NCI-H460 (cell line): ENCODE data around the gene LMO2. TPM values are rescaled to one million over a fixed set of nuclear protein-coding genes. Genes with fewer than 3 reads are reported as not detected.
"Not testable (repeated sequence)": the region's sequence is repeated elsewhere in the genome, so short reads cannot be mapped to it uniquely, and the experiment has no call there.

Source experiments
- DNase-seq: peaks from one replicate; pipeline ENCODE4 v3.0.0-alpha.2; 2016; ENCODE audit warnings: low read depth; ENCODE audit errors: extremely low read depth
- total RNA-seq: library from RNA; depleted of rRNA; stranded (reverse); fragments of >200 nt; shearing (Covaris generic); gene quantifications from 2 replicates; pipeline ENCODE4 v1.2.3, GENCODE V29; 2014

Gene LMO2
- total RNA-seq, 1 experiment from 2014 or later = 0.20 TPM

DNA sequence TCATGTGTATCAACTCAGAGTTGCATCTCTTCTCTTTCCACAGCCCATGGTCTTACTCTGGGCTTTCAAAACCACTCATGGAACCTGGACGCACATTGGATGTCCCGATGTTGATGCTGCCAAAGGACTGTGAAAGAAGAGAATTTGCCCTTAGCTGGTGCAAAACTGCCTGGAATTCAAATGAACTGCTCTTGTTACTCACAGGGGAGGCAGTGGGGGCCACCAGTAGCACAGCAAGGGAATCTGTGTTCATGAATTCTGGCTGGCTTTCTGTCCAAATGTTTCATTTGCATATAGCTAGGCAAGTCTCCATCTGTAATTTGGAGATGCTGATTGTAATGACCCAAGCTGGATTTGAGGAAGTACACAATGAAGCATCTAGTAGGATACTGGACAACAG is 24.9 kb downstream of the LMO2 start:
- no peak for DNase-seq

DNA sequence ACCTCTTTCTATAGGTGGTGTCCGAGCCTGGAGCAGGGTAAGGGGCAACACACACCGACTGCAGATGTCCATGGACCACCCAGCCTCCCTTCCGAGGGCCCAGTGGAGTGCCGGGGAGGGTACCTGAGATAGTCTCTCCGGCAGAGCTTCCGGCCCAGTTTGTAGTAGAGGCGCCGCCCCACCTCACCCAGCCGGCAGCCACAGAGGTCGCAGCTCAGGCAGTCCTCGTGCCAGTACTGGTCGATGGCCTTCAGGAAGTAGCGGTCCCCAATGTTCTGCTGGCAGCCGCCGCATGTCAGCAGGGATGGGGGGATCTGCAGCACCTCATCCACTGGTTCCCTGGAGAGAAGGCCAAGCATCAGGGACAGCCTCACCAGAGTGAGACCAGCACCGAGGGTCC is 27.4 kb downstream of the LMO2 start:
- no peak for DNase-seq

DNA sequence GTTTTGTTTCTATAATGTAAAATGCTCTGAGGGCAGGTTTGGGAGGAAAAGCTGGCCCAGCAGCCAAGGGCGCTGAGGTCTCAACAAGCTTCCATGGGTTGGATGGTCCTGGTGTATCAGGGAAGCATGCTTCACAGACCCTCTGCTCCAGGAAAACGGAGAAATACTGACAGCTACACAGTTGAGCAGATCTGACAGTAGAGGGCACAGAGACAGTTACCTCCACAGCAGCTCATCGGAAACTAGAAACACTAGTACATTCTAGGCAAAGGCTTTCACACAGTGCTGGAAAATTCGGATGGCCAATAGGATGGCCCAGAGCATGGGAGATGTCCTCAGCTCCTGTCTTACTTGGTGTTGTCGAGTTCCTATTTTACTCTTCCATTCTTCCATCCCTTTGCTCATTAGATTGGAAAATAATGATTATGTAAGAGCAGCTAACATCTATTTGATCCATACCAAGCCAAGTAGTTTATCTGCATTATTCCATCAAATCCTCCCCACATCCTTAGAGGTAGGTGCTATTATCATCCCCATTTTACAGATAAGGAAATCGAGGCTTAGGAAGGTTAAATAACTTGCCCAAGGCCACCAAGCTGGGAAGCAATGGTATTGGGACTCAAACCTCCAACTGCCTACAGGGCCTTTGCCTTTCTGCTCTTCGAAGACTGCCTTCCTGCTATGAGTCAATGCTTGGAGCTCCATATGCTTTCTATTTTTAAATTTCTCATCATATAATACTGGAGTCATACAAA is 28.3 kb downstream of the LMO2 start:
- DNase-seq = no peak

DNA sequence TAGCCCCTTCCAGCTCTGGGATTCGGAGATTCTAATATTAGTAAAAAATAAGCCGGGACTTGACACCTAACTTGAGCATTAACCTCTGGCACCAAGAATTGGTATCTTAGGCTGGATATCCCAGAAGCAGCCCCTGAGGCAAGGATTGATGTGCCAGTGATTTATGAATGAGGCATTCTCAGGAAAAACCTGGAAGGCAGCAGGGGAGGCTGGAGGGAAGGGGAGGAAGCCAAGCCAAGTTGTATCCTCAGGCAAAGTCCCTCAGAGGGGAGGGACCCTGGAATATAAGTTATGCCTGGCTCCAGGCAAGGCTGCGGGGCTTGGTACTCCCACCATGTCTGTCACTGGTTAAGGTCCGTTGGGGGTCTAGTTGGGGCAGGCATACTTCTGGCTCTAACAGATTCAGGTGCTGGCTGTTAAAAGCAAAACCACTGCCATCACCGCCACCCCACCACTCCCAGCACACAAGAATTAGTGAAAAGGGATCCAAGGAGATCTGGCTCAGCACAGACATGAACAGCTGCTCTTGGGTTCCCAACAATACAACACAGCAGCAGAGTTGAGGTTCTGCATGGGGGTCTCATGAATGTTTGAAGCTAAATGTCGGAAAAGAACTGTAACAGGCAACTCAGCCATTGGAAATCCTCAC is 29.8 kb downstream of the LMO2 start:
- no peak for DNase-seq

DNA sequence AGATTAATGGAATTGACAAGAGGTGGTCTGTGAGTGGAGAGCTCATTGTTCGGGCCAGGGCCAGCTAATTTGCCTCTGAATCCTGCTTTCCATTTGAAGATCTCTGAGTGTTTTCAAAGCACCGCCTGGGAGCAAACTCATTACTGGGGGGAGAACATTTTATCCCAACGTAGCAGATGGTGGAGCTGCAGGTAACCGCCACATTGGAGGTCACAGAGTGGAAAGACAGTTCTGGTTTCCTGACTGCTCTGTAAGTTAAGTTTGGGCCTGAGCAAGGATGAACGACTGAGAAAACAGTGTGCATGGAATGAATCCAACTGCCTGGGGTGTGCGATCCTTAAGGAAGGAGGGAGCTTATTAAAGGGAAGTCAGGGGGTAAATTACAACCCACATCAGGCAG is 30.5 kb downstream of the LMO2 start:
- no peak for DNase-seq

DNA sequence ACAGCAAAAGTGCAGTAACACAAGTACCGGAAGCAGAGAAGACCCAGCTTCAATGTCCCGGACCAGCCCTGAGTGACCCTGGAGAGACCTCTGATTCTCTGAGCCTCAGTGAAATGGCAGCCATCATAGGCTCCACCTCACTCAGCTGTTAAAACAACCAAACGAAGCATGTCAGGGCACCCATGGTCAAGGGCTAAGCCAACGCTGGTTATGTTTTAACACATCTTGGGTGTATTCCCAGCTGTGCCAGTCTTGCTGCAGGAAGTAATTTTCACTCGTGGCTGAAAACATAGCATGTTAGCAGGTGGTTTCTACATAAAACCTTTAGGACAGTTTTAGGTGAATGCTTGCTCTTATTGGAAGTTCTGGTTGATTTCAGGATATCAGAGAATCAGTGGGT is 30.9 kb downstream of the LMO2 start:
- no peak for DNase-seq

DNA sequence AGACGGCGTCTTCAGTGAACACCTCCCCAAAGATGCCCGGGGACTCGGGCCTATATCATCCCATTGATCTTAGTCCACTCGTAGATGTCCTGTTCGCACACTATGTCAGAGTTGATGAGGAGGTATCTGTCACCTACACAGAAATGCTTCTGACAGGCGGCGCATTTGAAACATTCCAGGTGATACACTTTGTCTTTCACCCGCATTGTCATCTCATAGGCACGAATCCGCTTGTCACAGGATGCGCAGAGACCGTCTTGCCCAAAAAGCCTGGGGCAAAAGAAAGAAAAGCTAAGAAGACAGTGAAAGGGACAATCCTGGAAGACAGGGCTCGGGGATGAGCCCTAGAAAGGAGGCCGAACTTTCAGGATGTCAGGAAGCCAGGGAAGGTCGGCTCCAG is 32.6 kb downstream of the LMO2 start:
- DNase-seq = no peak

DNA sequence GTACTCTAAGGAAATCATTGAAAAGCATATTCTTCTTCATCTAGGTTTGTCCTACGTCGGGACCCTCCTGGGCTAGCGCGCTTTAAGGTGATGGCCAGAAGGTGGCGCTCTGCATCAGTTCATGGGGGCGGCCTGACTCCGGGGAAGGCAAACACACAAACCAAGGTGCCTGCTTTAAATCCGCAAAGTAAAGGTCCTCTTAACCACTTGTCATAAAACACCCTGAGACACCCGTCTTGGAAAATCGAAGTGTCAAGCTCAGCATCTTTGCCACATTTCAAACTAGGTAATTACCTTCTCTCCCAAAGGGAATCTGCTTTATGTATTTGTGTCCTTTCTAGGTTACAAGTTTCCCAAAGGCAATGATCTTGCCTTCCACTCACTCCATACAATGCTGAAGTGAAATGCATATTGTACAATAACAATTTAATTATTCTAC is 33.9 kb downstream of the LMO2 start:
- peak; percentile 52 for DNase-seq

DNA sequence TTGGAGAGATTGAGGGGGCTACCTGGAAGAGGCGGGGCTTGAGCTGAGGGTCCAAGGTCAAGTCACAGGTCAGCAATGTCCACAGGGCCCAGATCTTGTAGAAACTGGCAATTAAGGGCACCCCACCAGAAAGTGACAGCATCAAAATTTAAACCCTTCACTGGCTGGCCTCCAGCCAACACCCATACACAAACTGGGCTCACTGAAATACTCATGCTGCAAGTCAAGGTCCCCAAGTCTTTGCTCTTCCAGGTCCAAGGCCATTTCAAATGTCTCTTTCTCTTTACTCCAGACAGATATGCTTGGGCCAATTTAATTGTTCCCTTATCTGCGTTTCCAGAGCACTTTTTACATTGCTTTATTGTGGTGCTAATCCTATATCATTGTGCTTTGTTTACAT is 36.4 kb downstream of the LMO2 start:
- DNase-seq = no peak

DNA sequence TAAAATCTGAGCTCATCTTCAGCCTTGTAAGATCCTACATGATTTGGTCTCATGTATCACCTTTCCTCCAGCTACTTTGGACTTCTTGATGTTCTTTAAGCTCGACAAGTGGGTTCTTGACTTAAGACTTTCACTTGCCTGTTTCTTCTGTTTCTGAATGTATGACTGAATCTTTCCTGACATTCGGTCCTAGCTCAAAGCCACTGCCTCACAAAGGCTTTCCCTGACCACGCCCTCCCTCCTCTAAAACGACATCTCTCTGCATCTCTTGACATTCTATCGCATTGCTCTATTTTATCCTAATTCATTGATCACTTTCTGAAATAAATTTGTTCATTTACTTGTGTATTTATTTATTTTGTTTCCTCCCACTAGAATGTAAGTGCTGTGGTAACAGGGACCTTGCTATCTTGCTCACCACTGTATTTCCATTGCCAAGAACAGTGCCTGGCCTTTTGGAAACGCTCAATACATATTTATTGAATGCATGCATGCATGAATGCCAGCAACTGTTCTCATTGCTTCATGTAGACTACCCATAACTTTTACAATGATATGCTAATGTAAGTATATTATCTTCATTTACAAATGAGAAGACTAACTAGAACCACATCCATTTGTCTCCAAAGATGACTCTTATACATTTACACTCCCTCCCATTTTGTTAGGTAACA is 43.0 kb downstream of the LMO2 start:
- no peak for DNase-seq

DNA sequence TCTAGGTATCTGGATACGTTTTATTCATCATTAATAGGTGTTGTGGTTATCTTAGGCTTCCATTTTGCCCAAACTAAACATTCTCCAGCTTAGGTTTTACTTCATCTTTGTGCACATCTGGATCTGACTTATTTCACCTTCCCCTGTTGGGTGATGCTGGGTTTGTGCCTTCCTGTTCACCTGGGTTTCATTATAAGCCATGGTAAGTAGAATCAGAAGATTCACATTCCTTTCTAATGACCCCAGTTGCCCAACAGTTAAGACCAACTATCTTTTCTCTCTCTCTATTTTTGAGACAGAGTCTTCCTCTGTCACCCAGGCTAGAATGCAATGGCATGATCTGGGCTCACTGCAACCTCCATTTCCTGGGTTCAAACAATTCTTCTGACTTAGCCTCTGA is 44.6 kb downstream of the LMO2 start:
- no peak for DNase-seq

DNA sequence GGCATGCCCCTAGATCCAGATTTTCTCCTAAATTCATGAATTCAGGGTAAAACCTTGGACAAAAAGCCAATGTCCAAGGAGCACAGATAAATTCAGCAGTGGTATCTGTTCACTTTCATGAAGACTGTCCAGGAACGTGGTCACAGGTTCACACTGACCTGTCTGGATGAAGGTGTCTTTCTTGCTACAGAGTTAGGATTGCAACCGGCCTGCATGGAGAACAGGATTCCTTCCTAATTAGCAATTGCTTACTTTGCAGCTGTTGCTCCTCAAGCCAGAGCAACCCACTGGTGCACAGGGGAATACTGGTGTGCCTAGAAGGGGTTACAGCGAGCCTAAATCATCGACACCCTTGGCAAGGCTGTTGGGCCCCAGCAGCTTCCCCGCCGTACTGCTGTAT is 47.6 kb downstream of the LMO2 start:
- no peak for DNase-seq

DNA sequence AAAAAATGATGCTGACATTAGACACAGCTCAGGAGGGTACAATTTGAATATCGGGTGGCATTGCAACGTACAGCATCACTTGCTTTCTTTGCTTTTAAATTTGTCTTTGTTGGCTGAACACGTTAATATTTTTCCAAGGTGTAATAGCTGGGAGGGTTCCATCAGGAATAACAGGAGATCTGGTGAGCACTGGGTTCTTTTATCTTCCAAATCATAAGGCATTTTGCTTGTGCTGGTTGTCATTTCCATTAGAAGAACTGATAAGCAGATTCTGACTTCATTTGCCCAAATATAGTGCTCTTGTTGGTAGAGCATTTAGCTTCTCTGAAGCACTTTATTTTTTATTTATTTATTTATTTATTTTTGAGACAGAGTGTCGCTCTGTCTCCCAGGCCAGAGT is 48.9 kb downstream of the LMO2 start:
- DNase-seq = no peak

DNA sequence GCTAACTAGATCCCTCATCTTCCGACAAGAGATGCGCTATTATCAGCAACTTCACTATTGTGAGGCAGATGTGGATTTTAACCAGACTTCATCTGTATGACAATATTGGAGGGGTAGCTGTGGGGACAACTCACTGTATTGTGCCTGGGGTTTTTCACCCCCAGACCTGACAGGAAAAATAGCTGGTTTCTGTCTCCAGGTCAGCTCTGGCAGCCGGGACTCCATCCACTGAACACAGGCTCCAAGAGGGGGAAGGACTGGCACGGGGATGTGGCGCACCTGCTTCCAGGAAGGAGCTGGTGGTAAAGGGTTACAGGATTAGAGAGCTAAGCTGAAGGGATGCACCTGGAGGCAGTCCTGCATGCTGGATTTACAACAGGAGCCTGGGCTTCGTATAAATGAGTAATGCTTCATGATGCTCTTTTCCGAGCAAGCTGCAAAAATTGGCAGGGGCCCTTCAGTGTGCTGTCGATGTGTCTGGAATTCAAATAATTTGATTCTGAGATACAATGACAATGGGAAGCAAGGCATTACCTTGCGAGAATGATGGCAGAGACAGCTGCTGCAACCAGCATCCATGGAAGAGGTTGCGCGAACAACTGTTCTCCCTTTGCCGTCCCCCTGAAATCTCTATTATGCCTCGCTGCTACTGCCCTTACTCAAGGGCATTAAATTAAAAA is 49.5 kb downstream of the LMO2 start:
- no peak for DNase-seq

DNA sequence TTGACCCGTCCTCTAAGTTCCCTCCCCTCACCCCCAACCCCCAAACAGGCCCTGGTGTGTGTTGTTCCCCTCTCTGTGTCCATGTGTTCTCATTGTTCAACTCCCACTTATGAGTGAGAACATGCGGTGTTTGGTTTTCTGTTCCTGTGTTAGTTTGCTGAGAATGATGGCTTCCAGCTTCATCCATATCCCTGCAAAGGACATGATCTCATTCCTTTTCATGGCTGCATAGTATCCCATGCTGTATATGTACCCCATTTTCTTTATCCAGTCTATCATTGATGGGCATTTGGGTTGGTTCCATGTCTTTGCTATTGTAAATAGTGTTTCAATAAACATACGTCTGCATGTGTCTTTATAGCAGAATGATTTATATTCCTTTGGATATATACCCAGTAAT is 53.6 kb downstream of the LMO2 start:
- not testable (repeated sequence) for DNase-seq

DNA sequence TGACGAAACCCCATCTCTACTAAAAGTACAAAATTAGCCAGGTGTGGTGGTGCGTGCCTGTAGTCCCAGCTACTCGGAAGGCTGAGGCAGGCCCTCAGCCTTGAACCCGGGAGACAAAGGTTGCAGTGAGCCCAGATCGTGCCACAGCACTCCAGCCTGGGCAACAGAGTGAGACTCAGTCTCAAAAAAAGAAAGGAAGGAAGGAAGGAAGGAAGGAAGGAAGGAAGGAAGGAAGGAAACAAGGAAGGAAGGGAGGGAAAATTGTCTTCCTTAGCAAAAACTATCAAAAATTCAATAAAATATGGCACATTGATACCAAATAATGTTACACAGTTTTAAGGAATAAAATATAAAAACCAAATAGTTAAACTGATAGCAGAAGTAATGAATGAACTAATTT is 54.5 kb downstream of the LMO2 start:
- not testable (repeated sequence) for DNase-seq

DNA sequence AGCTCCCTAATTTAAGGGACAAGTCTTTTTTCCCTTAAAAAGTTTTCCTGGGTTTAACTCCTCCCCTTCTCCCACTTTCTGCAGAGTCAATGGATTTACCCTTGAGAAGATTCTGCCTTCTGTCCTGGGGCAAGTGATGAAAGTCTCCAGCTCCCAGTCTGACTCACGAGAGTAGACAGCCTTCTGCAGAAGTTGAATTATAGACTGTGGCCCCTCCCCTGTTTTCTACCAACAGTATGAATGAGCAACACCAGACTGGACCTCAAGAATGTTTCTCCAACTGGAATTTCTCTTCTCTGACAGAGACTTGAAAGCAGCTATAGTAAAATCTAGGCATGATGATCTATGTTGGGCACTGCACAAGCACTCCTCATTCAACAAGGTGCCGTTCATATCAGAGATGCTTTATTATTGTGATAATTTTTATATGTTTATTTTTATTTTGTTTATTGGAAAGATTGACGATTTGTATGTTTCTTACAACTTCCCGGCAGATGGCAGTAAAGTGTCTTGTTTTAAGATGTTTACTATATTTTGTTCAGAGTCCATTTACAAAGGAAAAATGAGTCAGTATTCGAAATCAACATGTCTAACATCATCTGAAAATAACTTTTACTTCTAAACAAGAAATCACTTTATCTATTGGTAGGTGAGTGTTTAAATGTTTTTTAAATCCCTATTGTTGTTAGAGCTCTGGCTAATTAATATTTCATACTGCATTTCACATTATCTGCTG is 56.6 kb downstream of the LMO2 start:
- peak; percentile 26 for DNase-seq

DNA sequence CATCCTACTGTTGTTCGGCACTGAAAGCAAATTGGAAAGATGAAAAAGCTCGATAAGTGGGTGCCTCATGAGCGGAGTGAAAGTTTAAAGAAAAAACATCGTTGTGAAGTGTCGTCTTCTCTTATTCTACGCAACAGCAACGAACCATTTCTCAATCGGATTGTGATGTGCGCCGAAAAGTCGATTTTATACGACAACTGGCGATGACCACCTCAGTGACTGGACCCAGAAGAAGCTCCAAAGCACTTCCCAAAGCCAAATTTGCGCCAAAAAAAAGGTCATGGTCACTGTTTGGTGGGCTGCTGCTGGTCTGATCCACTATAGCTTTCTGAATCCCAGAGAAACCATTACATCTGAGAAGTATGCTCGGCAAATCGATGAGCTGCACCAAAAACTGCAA is 59.2 kb downstream of the LMO2 start:
- no peak for DNase-seq

DNA sequence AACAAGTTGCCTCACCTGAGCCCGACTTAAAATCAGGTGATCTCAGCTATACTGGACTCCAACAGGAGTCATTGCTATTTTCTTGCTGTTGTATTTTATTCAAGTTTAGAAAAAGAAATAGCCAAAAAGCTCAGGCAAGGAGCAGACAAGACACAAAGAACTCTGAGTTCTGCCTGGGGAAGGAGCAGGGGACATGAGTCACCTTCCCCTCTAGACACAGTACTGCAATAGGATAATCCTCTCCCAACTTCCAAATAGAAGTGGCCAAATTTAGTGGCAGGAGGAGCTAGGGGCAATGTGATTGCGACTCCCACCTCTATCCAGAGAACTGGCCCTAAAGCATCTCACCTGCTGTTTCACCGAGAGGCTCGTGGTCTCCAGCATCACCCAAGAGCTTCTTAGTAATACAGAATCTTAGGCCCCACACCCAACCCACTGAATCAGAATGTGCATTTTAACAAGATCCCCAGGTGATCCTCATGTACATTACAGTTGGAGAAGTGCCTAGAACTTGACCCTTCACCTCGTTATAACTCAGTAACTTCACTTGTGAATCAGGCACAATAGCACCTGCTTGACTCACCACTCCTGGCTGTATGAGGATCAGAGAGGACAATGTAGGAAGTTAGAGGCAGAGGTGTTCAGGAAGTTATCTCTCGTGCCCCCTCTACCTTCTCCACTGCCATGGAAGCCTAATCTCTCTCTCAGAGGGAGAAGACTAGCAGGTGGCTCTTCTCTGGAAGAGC is 60.8 kb downstream of the LMO2 start:
- DNase-seq = no peak
